Kidney tubule cell (primary cell): Measurements from ENCODE around the gene PRLR.

Experiments used
- DNase-seq: peaks from one replicate; pipeline ENCODE4 v3.0.0-alpha.2; 2018; ENCODE audit warnings: low spot score

Gene PRLR

DNA sequence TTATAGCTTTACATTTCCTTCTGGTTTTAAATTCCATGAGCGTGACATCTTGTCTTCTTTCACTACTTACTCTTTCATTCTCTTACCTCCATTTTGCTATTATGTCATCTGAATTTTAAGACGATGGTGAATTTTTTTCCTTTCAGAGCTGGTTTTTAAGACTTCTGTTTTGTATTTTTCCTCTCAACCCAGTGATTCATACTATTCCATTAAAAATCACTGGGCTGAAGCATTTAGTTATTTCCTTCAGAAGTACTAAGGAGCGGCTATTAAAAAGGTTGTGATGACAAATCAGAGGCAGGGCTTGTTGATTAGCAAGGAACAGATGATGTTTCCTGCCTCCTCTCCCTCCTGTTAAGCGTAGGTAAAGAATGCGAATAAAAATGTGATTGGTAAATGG lies 199.0 kb downstream of the PRLR start:
- peak; percentile 91 for DNase-seq

DNA sequence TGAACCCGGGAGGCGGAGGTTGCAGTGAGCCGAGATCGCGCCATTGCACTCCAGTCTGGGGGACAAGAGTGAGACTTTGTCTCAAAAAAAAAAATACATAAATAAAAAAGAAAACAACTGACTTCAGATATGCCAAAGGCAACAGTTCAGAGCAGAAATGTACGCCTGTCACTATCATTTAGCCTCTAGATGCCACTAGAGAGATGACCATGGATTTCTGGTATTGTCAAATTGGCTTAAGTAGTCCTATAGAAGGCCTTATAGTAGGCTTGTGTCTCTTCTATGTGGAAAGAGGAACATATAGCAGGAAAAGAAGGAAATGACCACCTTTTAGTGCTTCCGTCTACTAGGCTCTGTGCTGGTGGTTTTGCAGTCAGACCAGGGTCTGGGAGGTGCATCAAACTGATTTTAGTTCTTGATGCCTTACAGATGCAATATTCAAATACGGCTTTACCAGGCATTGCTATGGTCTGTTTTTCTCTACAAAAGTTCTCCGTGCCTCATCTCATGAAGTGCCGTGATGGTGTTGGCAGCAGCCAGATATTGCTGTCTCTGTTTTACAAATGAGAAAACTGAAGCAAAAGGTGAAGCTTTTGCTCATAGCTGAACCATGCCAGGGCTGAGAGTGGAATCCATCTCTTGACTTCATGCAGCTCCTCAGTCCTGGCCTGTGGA lies 199.7 kb downstream of the PRLR start:
- DNase-seq = no peak

DNA sequence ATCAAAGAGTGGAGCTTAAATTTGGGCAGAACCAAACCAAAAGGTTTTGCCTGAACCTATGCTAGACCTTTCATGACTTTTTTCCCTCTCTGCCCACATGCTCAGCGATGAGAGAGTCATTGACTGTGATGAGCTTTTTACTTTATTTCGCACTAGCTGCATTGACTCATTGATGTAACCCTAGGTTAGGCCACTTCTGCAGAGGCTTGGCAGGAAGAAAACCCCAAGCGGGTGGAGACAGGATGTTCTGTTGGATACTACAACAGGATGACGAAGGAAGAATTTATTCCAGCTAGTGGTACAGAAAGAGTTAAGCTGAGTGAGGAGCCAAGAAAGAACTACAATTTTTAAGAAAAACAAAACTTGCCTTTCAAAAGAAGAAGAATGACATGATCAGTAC lies 201.0 kb downstream of the PRLR start:
- DNase-seq = peak; percentile 87

DNA sequence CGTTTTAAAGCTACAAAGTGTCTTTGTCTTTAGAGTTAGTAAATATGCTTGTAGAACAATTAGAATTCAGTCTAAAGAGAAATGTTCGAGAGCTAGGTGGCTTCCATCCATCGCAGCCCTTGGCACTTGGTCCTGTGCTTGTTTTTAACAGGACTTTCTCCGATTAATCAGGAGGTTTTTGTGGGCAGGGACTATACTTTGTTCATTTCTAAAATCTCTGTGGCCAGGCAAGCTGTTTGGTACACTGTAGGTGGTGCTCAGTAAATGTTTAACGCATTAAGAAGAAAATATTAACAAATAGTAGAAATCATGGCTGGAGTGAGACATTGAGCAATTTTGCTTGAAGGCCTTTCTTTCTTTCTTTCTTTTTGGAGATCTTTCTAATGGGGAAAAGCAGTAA lies 203.3 kb downstream of the PRLR start:
- DNase-seq = peak; percentile 55

DNA sequence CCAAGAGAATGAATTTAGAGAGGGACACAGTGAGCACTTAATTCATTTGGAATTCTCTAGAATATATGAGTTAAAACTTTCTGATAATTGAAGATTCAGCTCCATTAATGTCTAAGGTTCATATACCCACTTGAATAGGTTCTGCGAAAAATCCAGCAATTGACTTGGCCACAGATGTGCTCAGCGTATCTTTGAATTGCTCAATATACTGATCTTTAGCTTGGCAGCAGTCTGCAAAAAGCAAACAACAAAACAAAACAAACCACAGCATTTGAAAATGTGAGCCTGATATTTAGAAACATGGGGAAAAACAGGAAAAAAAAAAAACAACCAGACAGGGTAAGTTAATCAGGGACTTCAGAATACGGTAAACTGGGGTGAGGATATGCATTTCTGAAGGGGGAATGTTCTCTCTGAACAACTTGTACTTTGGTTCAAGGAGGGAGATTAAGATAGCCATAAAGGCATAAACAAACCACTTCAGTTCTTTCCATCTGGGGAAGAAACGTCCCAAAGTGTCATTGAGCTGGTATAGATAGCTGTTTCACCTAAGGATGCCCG lies 203.9 kb downstream of the PRLR start:
- no peak for DNase-seq

DNA sequence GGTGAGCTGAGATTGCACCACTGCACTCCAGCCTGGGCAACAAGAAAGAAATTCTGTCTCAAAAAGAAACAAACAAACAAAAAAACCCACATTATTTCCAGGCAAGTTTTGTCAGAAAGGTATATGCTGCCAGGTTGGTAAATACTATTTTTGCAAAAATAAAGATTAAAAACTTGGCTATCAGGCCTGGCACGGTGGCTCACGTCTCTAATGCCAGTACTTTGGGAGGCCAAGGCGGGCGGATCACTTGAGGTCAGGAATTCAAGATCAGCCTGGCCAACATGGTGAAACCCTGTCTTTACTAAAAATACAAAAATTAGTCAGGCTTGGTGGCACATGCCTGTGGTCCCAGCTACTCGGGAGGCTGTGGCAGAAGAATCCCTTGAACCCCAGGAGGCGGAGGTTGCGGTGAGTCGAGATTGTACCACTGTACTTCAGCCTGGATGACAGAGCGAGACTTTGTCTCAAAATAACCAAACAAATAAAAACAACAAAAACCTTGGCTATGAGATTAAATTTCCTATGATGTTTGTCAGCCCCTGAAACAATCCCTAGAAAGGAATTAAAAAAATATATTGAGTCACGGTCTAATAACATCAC lies 205.3 kb downstream of the PRLR start:
- no peak for DNase-seq

DNA sequence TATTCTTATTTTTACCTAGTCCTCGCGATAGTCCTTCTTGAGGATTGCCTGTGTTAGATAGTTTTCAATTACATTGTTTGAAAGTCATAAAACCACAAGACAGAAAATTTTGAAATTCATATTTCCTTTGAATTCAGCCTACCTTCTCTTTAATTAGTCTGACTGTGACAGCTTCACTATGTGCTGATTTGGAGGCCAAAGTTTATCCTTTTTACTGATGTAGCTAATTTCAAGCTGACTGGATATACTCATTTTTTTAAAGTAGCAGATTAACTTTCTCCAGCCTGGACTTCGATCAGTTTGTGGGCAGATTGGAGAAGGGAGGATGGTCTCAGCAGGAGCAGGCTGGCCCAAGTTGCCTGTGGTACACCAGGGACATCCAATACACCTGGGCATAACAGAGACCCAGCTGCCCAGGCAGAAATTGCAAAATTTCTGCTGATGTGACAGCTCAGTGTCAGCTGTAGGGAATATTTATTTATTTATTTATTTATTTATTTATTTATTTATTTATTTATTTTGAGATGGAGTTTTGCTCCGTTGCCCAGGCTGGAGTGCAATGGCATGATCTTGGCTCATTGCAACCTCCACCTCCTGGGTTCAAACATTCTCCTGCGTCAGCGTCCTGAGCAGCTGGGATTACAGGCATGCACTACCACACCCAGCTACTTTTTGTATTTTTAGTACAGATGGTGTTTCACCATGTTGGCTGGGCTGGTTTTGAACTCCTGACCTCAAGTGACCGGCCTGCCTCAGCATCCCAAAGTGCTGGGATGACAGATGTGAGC lies 206.7 kb downstream of the PRLR start:
- DNase-seq = no peak

DNA sequence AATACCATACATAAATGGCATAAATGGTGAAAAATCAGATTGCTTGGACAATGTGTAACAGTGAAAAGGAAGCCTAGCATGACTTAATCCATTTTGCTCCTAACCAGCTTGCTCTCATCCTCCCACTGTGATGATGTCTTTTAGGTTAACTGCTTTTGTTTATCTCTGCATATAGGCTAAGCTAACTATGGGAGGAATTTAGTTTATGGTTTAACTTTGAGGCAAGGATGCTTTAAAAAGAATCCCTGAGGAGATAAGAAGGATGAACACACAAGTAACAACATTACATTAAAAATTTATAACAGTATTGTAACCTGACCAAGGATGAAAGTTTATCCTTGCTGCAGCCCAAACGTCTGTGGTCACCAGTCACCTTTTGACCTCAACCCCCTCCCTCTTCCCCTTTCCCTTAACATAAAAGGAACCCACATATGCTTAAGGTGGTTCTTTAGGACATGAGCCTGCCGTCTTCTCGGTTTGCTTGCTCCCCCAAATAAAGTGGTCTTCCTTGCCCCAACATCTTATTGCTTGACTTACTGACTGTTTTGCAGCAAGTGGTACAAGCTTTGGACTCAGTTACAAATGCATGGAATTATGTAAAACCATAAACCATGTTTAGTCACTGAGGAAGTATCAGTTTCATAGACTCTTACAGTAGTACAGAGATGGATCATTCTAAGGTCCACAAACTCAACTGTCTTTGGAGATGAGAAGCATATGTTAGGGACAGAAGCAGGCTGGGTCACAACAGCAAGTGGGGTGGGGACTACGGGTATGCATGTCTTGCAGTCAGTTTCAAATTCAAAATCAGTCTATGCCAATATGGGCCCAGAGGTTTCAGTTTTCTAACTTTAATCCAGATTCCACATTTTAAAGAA lies 213.9 kb downstream of the PRLR start:
- DNase-seq = no peak

DNA sequence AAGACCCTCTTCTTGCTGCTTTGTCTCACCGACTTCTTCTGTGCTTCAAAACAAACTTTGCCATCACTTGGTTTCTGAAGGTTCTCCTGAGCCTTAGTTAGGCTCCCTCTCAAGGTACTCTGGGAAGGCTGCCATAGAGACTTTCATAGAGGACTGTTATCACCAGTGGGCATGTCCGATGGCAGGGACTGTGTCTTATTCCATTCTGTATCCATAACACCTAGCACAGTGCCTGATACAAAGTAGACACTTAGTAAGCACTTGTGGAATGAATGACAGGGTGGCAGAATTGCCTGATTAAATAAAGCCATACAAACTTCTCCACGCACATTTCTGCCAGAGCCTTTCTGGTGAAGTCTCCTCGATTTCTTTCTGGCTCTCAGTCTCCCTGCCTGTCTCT lies 215.2 kb downstream of the PRLR start:
- DNase-seq = no peak

DNA sequence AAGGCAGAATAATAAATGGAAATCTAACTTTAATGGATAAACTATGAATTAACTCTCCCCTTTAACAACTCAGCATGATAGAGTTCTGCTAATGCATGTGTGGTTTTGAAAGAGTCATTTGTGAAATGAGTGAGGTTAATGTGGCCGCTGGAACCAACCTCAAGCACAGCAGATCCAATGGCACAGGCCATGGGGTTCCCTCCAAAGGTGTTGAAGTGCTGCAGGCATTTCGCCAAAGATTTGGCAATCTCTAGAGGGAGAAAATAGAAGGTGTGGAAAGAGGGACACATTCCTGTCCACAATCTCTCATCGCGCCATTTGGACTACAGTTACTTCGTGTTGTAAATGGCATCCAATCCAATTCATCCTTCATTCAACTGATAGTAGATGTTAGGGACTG lies 217.5 kb downstream of the PRLR start:
- DNase-seq = no peak

DNA sequence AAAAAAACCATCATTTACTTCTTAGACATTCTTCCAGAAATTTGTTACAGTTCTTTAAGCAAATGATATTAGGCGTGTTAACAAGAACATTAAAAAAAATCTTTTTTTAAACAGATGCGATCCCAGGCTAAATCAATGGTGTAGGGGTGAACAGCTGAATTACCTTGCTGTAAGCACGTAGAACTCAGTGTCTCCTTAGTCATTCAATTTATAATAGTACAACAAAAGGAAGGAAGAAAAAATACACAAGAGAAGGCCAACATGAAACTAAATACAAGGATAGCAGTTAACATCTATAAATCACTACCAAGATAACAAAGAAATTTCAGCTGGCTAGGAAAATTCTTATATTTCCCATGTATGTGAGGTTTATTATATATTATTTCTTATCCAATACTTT lies 217.9 kb downstream of the PRLR start:
- no peak for DNase-seq

DNA sequence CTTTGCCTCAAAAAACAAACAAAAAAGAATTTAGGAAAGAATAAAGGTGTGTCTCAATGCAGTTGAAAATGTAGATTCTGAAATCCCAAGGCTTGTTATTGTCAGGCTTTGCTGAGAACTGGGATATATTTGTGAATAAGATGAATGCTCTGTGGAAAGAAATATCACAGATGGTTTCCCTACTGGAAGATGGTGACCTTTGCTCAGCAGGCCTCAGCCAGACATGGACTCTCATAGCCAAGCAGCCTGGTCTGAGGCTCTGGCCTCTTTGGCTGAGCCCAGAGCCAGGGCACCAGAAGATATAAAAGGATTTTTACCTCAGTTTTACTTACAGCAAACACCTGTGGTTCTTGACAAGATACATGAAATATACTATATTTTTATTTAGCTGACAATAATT lies 219.6 kb downstream of the PRLR start:
- no peak for DNase-seq

DNA sequence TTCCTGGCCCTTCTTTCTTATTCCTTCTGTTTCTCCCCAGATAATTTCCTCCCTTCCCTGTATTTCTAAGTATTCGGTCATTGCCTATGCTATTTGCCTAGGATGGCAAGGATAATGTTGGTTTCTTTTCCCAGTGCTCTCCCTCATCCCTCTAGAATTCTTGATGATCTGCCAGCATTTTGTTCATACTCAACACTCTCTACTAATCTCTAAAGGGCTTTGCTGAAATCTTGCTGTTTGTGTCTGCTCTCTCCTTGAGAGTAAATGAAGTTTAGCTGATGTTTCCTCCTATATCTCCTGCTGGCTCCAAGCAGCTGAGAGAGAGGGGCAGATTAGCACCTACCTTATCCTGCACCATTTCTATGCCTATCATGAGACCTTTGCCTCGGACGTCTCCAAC lies 220.6 kb downstream of the PRLR start:
- no peak for DNase-seq

DNA sequence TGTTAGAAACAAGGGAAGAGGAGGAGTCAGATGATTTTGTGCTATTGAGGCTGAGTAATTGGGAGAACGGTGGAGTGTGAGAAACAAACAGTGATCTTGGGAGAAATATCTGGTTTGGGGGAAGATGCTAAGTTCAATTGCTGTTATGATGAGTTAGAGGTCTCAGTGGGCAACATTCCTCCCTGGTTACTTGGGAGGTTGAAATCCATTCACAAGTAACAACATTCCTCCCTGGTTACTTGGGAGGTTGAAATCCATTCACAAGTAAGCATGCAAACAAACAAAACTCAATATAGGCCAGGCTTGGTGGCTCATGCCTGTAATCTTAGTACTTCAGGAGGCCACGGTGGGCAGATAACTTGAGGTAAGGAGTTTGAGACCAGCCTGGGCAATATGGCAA lies 221.3 kb downstream of the PRLR start:
- no peak for DNase-seq

DNA sequence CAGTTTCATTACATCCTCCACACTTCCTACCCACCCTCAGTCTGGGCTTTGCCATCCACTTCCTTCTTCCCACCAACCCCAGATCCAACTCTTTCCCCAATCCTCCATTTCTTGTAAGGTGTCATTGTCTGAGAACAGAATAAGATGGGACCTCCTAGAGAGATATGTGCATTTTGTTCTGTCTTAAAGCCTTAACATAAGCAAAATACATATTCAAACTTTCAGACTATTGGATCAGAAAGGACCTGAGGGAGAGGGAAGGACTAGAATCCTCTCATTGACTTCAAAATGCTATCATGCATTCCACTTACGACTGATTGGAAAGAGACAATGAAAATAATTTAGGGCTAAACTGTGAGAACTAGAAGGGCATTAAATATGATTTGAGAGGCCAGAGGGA lies 225.5 kb downstream of the PRLR start:
- no peak for DNase-seq

DNA sequence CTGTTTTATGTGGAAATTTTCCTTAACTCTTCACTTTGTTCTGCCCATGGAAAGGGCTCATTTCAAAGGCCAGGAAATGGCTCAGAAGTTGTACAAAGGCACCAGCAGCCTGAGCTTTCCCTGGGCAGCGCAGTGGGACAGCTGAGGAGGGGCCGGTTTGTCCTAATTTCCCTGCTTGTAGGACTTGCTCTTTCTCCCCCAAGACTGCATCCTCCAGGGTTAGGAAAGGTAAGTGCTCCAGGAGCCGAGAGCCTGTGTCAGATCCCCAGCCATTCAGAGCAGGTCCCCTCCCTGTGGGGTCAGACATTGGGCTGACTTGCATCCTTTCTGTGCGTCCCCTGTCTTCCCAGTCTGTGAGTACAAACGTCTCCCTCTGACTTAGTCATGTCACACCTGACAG lies 226.1 kb downstream of the PRLR start:
- DNase-seq = no peak

DNA sequence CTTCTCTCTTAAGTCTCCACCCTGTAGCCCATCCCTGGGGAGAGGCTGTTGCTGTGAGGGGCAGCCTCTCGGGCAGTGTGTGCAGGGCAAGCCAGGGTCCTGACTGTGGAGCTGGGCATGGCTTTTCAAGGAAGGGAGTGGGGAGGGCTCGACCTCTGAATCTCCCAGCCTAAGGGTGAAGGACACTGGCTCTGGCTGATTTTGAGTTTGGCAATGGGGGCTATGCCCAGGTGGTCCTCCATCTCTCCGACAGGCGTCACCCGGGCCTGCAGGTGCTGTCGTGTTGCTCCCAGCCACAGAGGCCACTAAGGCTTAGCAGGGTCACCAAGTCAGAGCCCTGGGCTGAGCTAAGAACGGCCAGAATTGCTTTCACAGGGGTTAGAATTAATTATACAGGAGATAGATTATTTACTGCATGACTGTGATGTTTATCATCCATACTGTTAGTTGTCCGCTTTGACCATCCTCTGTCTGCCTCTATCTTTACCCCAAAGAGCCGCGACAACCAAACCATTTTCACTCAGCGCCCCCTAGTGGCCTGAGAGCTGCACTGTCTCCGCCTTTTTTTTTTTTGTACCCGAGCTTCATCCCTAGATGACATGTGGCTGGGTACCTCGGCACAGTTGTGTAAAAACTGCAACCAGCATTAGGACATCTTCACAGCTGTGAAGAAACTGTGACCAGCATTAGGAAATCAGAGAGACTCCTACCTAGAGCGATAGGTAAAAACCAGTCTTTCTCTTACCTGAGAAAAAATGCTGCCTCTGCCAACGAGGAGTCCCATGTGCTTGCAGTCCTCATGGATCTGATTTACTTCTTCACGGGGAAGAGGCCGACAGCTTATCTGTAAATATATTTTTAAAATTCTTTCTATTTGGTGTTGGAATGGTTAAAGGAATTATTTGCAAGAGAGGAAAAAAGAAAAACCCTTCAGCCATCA lies 227.0 kb downstream of the PRLR start:
- peak; percentile 60 for DNase-seq

DNA sequence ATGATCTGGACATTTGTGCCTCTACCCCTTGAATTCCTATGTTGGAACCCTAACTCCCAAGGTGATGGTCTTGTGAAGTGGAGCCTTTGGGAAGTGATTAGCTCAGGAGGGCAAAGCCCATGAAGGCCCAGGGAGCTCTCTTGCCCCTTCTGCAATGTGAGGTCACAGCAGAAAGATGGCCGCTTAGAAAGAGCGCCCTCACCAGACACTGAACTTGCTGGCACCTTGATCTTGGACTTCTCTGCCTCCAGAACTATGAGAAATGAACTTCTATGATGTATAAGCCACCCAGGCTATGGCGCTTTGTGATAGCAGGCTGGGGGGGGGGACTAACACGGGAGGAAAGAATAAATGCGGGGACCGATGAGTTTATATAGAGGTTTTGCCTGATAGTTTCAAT lies 227.8 kb downstream of the PRLR start:
- no peak for DNase-seq

DNA sequence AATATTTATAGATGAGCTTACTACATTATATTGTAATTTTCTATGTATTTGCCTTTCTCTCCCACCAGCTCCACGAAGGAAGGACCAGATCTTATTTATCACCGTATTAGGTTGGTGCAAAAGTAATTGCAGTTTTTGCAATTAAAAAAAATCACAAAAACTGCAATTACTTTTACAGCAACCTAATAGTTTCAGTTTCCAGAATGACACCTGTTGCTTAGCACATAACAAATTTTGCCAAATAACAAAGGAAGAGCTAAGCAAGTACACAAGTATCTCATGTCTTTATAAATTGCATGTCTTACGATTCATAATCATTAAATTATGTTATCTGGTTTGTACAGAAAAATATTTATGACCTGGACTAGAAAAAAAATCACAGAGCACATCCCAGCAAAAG lies 228.4 kb downstream of the PRLR start:
- no peak for DNase-seq
